ENCODE measurements around the gene GLRX2.
"Not testable (repeated sequence)": the region's sequence is repeated elsewhere in the genome, so short reads cannot be mapped to it uniquely, and the experiment has no call there.

The GLRX2 gene

GRCh38 chr1:193104907-193105820, at the start of gene GLRX2:
Gene GLRX2, minus strand, starts transcription at chr1:193105414. Its CDS starts 32 bp downstream, at chr1:193105382.
- DNase-seq = peak; percentile 25

- no peak for DNase-seq
These were observed 39.8 kb upstream of the GLRX2 start for GRCh38 chr1:193144999-193145398.

- DNase-seq = no peak
These were observed 39.2 kb upstream of the GLRX2 start for GRCh38 chr1:193144361-193144938.

GRCh38 chr1:193143285-193143684, 38.1 kb upstream of the GLRX2 start:
- no peak for DNase-seq

- no peak for DNase-seq
These were observed 37.2 kb upstream of the GLRX2 start for GRCh38 chr1:193142409-193142808.

GRCh38 chr1:193141804-193142203, 36.6 kb upstream of the GLRX2 start:
- no peak for DNase-seq

- no peak for DNase-seq
These were observed 35.0 kb upstream of the GLRX2 start for GRCh38 chr1:193140254-193140653.

GRCh38 chr1:193131266-193131860, 26.1 kb upstream of the GLRX2 start:
- no peak for DNase-seq

GRCh38 chr1:193125369-193125768, 20.2 kb upstream of the GLRX2 start:
- DNase-seq = no peak

- DNase-seq = no peak
These were observed 18.5 kb upstream of the GLRX2 start for GRCh38 chr1:193123751-193124150.

- DNase-seq = peak; percentile 95
These were observed 16.7 kb upstream of the GLRX2 start, which contains the start of gene CDC73 for GRCh38 chr1:193121616-193122593. Gene CDC73, plus strand, starts transcription at chr1:193122031. Its CDS starts 170 bp downstream, at chr1:193122201.

GRCh38 chr1:193120604-193121166, 15.5 kb upstream of the GLRX2 start:
- no peak for DNase-seq

- DNase-seq = no peak
These were observed 13.9 kb upstream of the GLRX2 start for GRCh38 chr1:193118803-193119730.

GRCh38 chr1:193118194-193118593, 13.0 kb upstream of the GLRX2 start:
- no peak for DNase-seq

- not testable (repeated sequence) for DNase-seq
These were observed 12.0 kb upstream of the GLRX2 start for GRCh38 chr1:193117167-193117566.

GRCh38 chr1:193115629-193116227, 10.5 kb upstream of the GLRX2 start:
- DNase-seq = no peak

GRCh38 chr1:193114485-193115095, 9.4 kb upstream of the GLRX2 start:
- DNase-seq = no peak

GRCh38 chr1:193113992-193114332, 8.7 kb upstream of the GLRX2 start:
- no peak for DNase-seq

GRCh38 chr1:193113258-193113991, 8.2 kb upstream of the GLRX2 start:
- no peak for DNase-seq
